Tibial nerve (tissue), 4 donors: ENCODE measurements around the gene METTL13. TPM values are rescaled to one million over a fixed set of nuclear protein-coding genes. Genes with fewer than 3 reads are reported as not detected.

Experiments used
- DNase-seq, 2 donors: peaks; one replicate each; pipeline ENCODE4 v3.0.0-alpha.2; 2019; ENCODE audit warnings: low spot score in 2 of 2
- H3K27ac ChIP-seq, 4 donors: fragments of 200-600 bp; sonication (generic) in 3 of 4; one replicate each; pipeline ENCODE4 v1.5.1; 2017 to 2019; ENCODE audit warnings: mild to moderate bottlenecking in 1 of 4
- H3K27me3 ChIP-seq, 2 donors: fragments of 200-600 bp; sonication (generic) in 1 of 2; one replicate each; pipeline versions ENCODE4 v1.5.1 to v1.6.0; 2017 to 2019
- H3K36me3 ChIP-seq, 3 donors: fragments of 200-600 bp; sonication (generic); one replicate each; pipeline ENCODE4 v1.5.1; 2018 to 2019
- H3K4me1 ChIP-seq, 4 donors: fragments of 200-600 bp; sonication (generic) in 3 of 4; one replicate each; pipeline ENCODE4 v1.5.1; 2017 to 2019
- H3K4me3 ChIP-seq, 4 donors: fragments of 200-600 bp; sonication (generic) in 3 of 4; one replicate each; pipeline ENCODE4 v1.5.1; 2017 to 2019; ENCODE audit warnings: mild to moderate bottlenecking in 1 of 4, moderate library complexity in 1 of 4
- H3K9me3 ChIP-seq, 4 donors: fragments of 200-600 bp; sonication (generic) in 3 of 4; one replicate each; pipeline ENCODE4 v1.5.1; 2017 to 2019
- CTCF ChIP-seq, 5 experiments: fragments of 200-600 bp in 3 of 5; fragments of 450-650 bp in 2 of 5; sonication (generic) in 3 of 5; IDR thresholded peaks; one replicate each; pipeline ENCODE4 v1.5.1; 2016 to 2019; ENCODE audit warnings: antibody characterized with exemption in 5 of 5, mild to moderate bottlenecking in 3 of 5, moderate library complexity in 2 of 5
- EP300 ChIP-seq, 2 donors: sonication (generic); formaldehyde crosslinking; IDR thresholded peaks; one replicate each; pipeline ENCODE4 v1.6.1; 2017; ENCODE audit warnings: antibody characterized with exemption in 2 of 2, mild to moderate bottlenecking in 1 of 2
- POLR2A ChIP-seq, 2 donors: fragments of 450-650 bp; IDR thresholded peaks; one replicate each; pipeline ENCODE4 v1.6.1; 2017; ENCODE audit warnings: antibody characterized with exemption in 2 of 2, mild to moderate bottlenecking in 2 of 2, moderate library complexity in 2 of 2
- WGBS, 2 donors: methylation state at CpG; one replicate each; pipeline ENCODE4 v1.1.5; 2018; 5-methylcytosine and 5-hydroxymethylcytosine counted together
- total RNA-seq, 4 donors: library from RNA; depleted of rRNA; stranded (reverse); fragments of >200 nt; gene quantifications; one replicate each; pipeline ENCODE4 v1.1.0, GENCODE V29; 2016

The METTL13 gene
- total RNA-seq, 4 donors from 2014 or later = 21.3 to 28.7 (median 24.4) TPM

GRCh38 chr1:171790318-171790717 lies 8.9 kb downstream of the METTL13 start:
- Histone ChIP-seq H3K27ac (no peak overlapping the region), H3K36me3 (peaks cover 5 to 100% (median 32%) of the 10 kb centered on the region in 3 donors), H3K27me3 (no peaks in the 10 kb centered on the region), H3K4me1 (peaks cover 0 to 10% (median 0%) of the 10 kb centered on the region in 4 donors), H3K9me3 (no peaks in the 10 kb centered on the region), H3K4me3 (no peak overlapping the region)
- 91 to 93% methylated on average over 6 of the region's 6 CpGs for WGBS, 2 donors
- TF ChIP-seq POLR2A (IDR thresholded peaks at IDR 0.05) (no peak), EP300 (IDR thresholded peaks at IDR 0.05) (no peak), CTCF (IDR thresholded peaks at IDR 0.05) (no peak)
- DNase-seq = no peak

GRCh38 chr1:171792656-171793369 lies 11.4 kb downstream of the METTL13 start:
- Histone ChIP-seq H3K4me1 (peaks cover 0 to 8% (median 0%) of the 10 kb centered on the region in 4 donors), H3K27ac (no peak overlapping the region), H3K27me3 (no peaks in the 10 kb centered on the region), H3K9me3 (no peaks in the 10 kb centered on the region), H3K36me3 (peaks cover 0 to 100% (median 41%) of the 10 kb centered on the region in 3 donors), H3K4me3 (no peak overlapping the region)
- DNase-seq = no peak
- TF ChIP-seq EP300 (IDR thresholded peaks at IDR 0.05) (no peak), POLR2A (IDR thresholded peaks at IDR 0.05) (no peak), CTCF (IDR thresholded peaks at IDR 0.05) (no peak)
- 92% methylated on average over 7 of the region's 7 CpGs for WGBS, 2 donors

- Histone ChIP-seq H3K4me1 (peaks cover 0 to 3% (median 0%) of the 10 kb centered on the region in 4 donors), H3K36me3 (peaks cover 0 to 100% (median 32%) of the 10 kb centered on the region in 3 donors), H3K27me3 (no peaks in the 10 kb centered on the region), H3K4me3 (no peak overlapping the region), H3K9me3 (no peaks in the 10 kb centered on the region), H3K27ac (no peak overlapping the region)
- TF ChIP-seq CTCF (IDR thresholded peaks at IDR 0.05) (no peak), EP300 (IDR thresholded peaks at IDR 0.05) (no peak), POLR2A (IDR thresholded peaks at IDR 0.05) (no peak)
- no peak for DNase-seq
- WGBS, 2 donors = 100% methylated on average over 1 of the region's 1 CpG
Observed at GRCh38 chr1:171793636-171794035, 12.2 kb downstream of the METTL13 start.

- no peak overlapping the region for H3K27ac ChIP-seq
- WGBS, 2 donors = 88 to 94% methylated on average over 4 of the region's 4 CpGs
Observed at GRCh38 chr1:171794085-171794484, 12.6 kb downstream of the METTL13 start.

More at GRCh38 chr1:171794085-171794484, 12.6 kb downstream of the METTL13 start:
- no peaks in the 10 kb centered on the region for H3K9me3 ChIP-seq
- H3K27me3 ChIP-seq = no peaks in the 10 kb centered on the region
- no peak overlapping the region for H3K4me3 ChIP-seq
- H3K36me3 ChIP-seq = peaks cover 0 to 96% (median 32%) of the 10 kb centered on the region in 3 donors
- no peak for TF ChIP-seq POLR2A (IDR thresholded peaks at IDR 0.05)
- no peak for TF ChIP-seq EP300 (IDR thresholded peaks at IDR 0.05)
- no peak for TF ChIP-seq CTCF (IDR thresholded peaks at IDR 0.05)
- DNase-seq = no peak
- H3K4me1 ChIP-seq = no peaks in the 10 kb centered on the region
